Mesodermal cell (in vitro differentiated cells): ENCODE data around the gene PJA2.

Source experiments
- H3K27ac ChIP-seq: 2 replicates; pipeline ENCODE4 v1.7.0; 2013; ENCODE audit warnings: mild to moderate bottlenecking, low read depth, low read length, moderate library complexity; ENCODE audit not compliant: severe bottlenecking
- H3K36me3 ChIP-seq: 2 replicates; pipeline ENCODE4 v1.7.1; 2013; ENCODE audit warnings: mild to moderate bottlenecking, low read length, moderate library complexity; ENCODE audit not compliant: control insufficient read depth, insufficient read depth
- H3K4me1 ChIP-seq: one replicate; pipeline ENCODE4 v1.7.1; 2013; ENCODE audit warnings: mild to moderate bottlenecking, low read length; ENCODE audit not compliant: insufficient read depth, control insufficient read depth, poor library complexity, severe bottlenecking
- H3K4me3 ChIP-seq: 2 replicates; pipeline ENCODE4 v1.7.0; 2013; ENCODE audit warnings: low read length, control low read depth, mild to moderate bottlenecking; ENCODE audit not compliant: insufficient read depth, poor library complexity, severe bottlenecking; ENCODE audit errors: extremely low read depth
- H3K9me3 ChIP-seq: 2 replicates; pipeline ENCODE4 v1.7.1; 2013; ENCODE audit warnings: mild to moderate bottlenecking, low read length, moderate library complexity; ENCODE audit not compliant: control insufficient read depth
- WGBS, 2 experiments: methylation state at CpG; one replicate each; pipeline ENCODE4 v1.1.5; 2013; ENCODE audit warnings: missing lambda C conversion rate in 2 of 2; ENCODE audit not compliant: insufficient coverage in 2 of 2; 5-methylcytosine and 5-hydroxymethylcytosine counted together

Gene PJA2

GRCh38 chr5:109387408-109387974 lies 22.3 kb downstream of the PJA2 start:
- Histone ChIP-seq H3K4me1 (peaks cover 10% of the 10 kb centered on the region), H3K4me3 (no peak overlapping the region), H3K36me3 (peaks cover 19% of the 10 kb centered on the region), H3K9me3 (no peaks in the 10 kb centered on the region), H3K27ac (no peak overlapping the region)
- WGBS, 2 experiments = 100% methylated on average over 1 of the region's 4 CpGs; no CpG with 5 or more reads in 1 of the 2 experiments

GRCh38 chr5:109378095-109378494 lies 31.7 kb downstream of the PJA2 start:
- Histone ChIP-seq H3K4me3 (no peak overlapping the region), H3K9me3 (no peaks in the 10 kb centered on the region), H3K27ac (no peak overlapping the region), H3K36me3 (peaks cover 73% of the 10 kb centered on the region), H3K4me1 (no peaks in the 10 kb centered on the region)
- 91 to 100% methylated on average over 1 of the region's 2 CpGs for WGBS, 2 experiments

GRCh38 chr5:109374625-109375024 lies 35.1 kb downstream of the PJA2 start:
- Histone ChIP-seq H3K36me3 (peaks cover 69% of the 10 kb centered on the region), H3K4me3 (no peak overlapping the region), H3K4me1 (no peaks in the 10 kb centered on the region), H3K27ac (no peak overlapping the region), H3K9me3 (no peaks in the 10 kb centered on the region)

- Histone ChIP-seq H3K36me3 (peaks cover 69% of the 10 kb centered on the region), H3K4me1 (no peaks in the 10 kb centered on the region), H3K27ac (no peak overlapping the region), H3K4me3 (no peak overlapping the region), H3K9me3 (no peaks in the 10 kb centered on the region)
These were observed 35.8 kb downstream of the PJA2 start for GRCh38 chr5:109373932-109374331.

GRCh38 chr5:109370343-109370742 lies 39.4 kb downstream of the PJA2 start:
- 88% methylated on average over 1 of the region's 2 CpGs; no CpG with 5 or more reads in 1 of the 2 experiments for WGBS, 2 experiments
- H3K36me3 ChIP-seq = peaks cover 64% of the 10 kb centered on the region
- H3K4me3 ChIP-seq = no peak overlapping the region

GRCh38 chr5:109365653-109366052 lies 44.1 kb downstream of the PJA2 start:
- H3K27ac ChIP-seq = no peak overlapping the region
- peaks cover 66% of the 10 kb centered on the region for H3K36me3 ChIP-seq
- H3K4me1 ChIP-seq = no peaks in the 10 kb centered on the region
- no peaks in the 10 kb centered on the region for H3K9me3 ChIP-seq
- H3K4me3 ChIP-seq = no peak overlapping the region

More at GRCh38 chr5:109370343-109370742, 39.4 kb downstream of the PJA2 start:
- H3K9me3 ChIP-seq = no peaks in the 10 kb centered on the region
- H3K4me1 ChIP-seq = no peaks in the 10 kb centered on the region
- no peak overlapping the region for H3K27ac ChIP-seq

GRCh38 chr5:109364977-109365376 lies 44.8 kb downstream of the PJA2 start:
- H3K4me1 ChIP-seq = no peaks in the 10 kb centered on the region
- WGBS, 2 experiments = 100% methylated on average over 1 of the region's 3 CpGs
- H3K27ac ChIP-seq = no peak overlapping the region
- H3K4me3 ChIP-seq = no peak overlapping the region
- no peaks in the 10 kb centered on the region for H3K9me3 ChIP-seq
- H3K36me3 ChIP-seq = peaks cover 70% of the 10 kb centered on the region

- Histone ChIP-seq H3K9me3 (no peaks in the 10 kb centered on the region), H3K4me1 (no peaks in the 10 kb centered on the region), H3K27ac (no peak overlapping the region), H3K4me3 (no peak overlapping the region), H3K36me3 (peaks cover 85% of the 10 kb centered on the region)
- WGBS, 2 experiments = no CpG with 5 or more reads among the region's 3 CpGs
These were observed 50.1 kb downstream of the PJA2 start for GRCh38 chr5:109359642-109360041.

GRCh38 chr5:109357807-109358206 lies 52.0 kb downstream of the PJA2 start:
- Histone ChIP-seq H3K9me3 (no peaks in the 10 kb centered on the region), H3K4me3 (no peak overlapping the region), H3K4me1 (no peaks in the 10 kb centered on the region), H3K27ac (no peak overlapping the region), H3K36me3 (peaks cover 74% of the 10 kb centered on the region)
- 94 to 100% methylated on average over 2 of the region's 2 CpGs for WGBS, 2 experiments

GRCh38 chr5:109354761-109355160 lies 55.0 kb downstream of the PJA2 start:
- Histone ChIP-seq H3K36me3 (peaks cover 57% of the 10 kb centered on the region), H3K4me3 (no peak overlapping the region), H3K9me3 (no peaks in the 10 kb centered on the region), H3K4me1 (no peaks in the 10 kb centered on the region), H3K27ac (no peak overlapping the region)
- WGBS, 2 experiments = 100% methylated on average over 1 of the region's 2 CpGs; no CpG with 5 or more reads in 1 of the 2 experiments

GRCh38 chr5:109351988-109352864 lies 57.5 kb downstream of the PJA2 start:
- peaks cover 60% of the 10 kb centered on the region for H3K36me3 ChIP-seq
- no CpG with 5 or more reads among the region's 2 CpGs for WGBS, 2 experiments
- no peaks in the 10 kb centered on the region for H3K4me1 ChIP-seq
- no peak overlapping the region for H3K27ac ChIP-seq
- H3K4me3 ChIP-seq = no peak overlapping the region
- no peaks in the 10 kb centered on the region for H3K9me3 ChIP-seq
